NCI-H1092 treated with DMSO at 0.1 percent for 48 hours (cell line): ENCODE data around the gene KCNJ18.
"Not testable (repeated sequence)": the region's sequence is repeated elsewhere in the genome, so short reads cannot be mapped to it uniquely, and the experiment has no call there.

ENCODE experiments used
- DNase-seq: peaks from one replicate; lab custom pipeline; 2025; lab: John Stamatoyannopoulos, UW

Gene KCNJ18

GRCh38 chr17:21691883-21692703 lies at the start of gene KCNJ18:
Gene KCNJ18 (plus strand): TSS chr17:21692523. CDS start chr17:21702787, 10,264 bp downstream.
- not testable (repeated sequence) for DNase-seq

- not testable (repeated sequence) for DNase-seq
Observed at GRCh38 chr17:21648125-21648524, 44.2 kb upstream of the KCNJ18 start.

DNA sequence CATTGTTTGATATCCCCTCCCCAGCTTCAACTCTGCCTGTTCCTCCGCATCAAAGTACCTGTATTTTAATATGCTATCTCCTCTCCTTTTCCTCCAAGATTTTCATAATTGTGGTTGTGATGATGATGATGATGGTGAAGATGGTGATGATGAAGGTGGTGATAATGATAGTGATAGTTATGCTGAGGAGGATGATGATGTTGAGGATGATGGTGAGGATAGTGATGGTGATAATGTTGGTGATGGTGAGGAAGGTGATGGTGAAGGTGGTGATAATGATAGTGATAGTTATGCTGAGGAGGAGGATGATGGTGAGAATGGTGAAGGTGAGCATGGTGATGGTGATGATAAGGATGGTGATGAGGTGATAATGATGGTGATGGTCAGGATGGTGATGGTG lies 42.3 kb upstream of the KCNJ18 start:
- DNase-seq = not testable (repeated sequence)

DNA sequence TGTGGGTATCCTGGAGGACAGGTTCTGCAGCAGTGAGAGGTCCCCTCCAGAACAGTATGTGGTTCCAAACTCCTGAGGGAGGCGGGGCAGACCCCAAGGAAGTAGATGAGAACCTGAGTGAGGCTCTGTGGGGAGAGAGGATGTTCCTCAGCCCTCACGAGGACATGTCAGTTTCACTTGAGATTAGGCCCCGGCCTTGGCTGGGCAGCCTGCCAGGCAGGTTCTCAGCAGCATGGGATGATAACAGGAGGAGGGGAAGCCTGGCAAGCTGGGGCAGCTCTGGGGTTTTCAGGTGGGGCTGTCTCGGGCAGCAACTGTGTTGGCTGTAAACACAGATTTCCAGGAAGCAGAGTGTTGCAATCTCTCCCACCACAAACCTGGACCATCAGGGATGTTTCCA lies 40.3 kb upstream of the KCNJ18 start:
- DNase-seq = not testable (repeated sequence)

- DNase-seq = not testable (repeated sequence)
Observed at GRCh38 chr17:21653211-21653610, 39.1 kb upstream of the KCNJ18 start.

DNA sequence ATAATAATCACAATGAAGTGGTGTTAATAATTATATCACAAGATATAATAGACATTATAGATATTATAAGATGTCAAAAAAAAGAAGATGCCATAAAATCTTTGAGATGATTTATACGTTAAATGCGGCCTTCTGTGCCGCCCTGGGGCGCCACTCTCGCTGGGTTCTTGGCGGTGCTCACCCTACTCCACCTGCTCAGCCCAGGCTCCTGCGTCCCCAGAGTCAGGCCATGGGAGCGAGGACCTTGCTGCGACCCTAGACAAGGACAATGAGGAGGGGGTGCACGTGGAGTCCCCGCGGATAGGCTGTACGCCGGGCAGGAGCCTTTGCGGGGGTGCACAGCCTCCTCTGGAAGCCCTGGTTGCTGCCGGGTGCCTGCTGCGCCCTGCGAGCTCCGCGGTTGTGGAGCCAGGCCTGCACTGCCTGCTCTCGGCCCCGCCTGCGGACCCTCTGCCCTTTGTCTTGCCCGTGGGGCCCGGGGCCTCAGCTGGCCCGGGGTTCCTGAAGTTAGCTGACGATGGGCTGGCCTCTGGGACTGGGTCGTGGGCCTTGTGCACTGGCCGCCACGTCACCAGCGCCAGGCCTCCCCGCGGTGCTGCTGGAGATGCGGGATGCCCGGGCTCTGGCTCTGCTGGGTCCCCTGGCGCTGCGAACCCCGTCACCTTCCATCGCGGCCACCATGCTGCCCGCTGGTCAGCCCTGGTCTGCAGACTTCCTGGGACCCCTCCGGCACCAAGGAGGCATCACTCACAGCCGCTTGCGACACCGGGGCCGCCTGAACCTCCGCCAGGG lies 35.6 kb upstream of the KCNJ18 start:
- not testable (repeated sequence) for DNase-seq

DNA sequence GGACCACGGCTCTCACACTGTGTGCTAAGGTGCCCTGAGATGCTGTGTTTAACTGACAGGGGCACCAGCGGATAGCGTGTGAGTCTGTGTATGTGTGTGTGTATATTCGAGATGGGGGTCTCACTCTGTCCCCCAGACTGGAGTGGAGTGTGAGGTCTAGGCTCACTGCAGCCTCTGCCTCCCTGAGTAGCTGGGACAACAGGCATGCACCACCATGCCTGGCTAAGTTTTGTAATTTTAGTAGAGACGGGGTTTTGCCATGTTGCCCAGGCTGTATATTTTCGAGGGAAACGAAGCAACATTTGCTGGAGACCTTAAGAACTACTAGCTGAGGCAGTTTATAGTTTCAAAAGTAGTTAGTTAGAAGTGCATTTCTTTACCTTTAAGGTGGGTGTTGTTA lies 32.7 kb upstream of the KCNJ18 start:
- DNase-seq = not testable (repeated sequence)

DNA sequence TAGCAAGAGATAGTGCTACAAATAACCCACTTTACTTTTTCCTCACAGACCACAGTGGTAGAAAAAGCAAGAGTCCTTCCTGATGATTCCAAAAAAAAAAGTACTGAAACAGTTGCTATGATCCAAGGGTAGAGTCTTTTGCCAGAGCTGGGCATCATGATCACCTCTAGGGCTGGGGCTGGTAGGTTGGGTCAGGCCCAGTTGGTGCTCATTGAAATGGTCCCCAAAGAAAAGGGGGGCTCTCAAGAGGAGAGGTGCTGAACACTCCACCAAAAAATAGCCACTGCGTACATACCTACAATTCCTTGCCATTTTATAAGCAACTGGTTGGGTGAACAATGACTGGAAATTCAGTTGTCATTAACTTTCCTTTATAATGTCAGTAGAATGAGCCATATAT lies 30.9 kb upstream of the KCNJ18 start:
- DNase-seq = not testable (repeated sequence)

DNA sequence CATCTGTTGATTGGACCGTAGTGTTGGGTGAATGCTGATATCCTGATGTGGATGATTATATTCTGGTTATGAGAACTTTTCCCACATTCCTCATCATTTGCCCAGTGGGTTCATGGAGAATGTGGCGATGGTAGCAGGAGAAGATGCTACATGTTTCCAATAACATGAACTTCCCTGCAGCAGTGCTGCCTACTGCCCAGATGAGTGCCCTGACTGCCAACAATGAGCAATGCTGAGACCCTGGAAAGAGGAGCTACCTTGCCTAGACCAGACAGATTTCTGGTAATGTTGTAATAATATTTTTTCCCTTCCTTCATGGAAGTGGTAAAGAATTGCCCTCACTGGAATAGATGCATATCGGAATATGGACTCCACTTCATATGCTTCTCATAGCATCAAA lies 29.2 kb upstream of the KCNJ18 start:
- not testable (repeated sequence) for DNase-seq

DNA sequence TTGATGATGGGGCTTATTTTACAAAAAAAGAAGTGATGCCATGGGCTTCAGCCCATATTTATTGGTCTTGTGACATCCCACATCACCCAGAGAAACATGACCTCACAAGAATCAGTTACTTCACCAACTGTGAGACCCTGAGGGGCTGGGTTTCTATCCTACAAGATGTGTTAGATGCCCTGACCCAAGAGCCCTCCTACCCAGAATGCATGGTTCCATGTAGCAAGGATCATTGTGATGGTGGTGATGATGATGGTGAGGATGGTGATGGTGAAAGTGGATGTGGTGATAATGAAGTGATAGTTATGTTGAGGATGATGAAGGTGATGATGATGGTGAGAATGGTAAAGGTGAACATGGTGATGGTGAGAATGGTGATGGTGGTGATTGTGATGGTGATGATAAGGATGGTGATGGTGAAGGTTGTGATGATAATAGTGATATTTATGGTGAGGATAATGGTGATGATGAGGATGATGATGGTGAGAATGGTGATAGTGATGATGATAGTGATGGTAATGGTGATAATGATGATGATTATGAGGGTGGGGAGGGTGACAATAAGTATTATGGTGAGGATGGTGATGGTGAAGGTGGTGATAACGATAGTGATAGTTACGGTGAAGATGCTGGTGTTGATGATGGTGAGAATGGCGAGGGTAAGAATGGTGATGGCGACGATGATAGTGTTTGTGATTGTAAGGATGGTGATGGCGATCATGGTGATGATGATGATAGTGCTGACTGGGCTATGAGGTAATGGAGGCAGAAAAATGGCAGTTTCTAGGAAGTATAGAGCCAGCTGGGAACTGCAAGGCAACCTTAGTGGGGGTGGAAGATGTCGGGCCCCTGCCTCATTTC lies 28.5 kb upstream of the KCNJ18 start:
- not testable (repeated sequence) for DNase-seq

DNA sequence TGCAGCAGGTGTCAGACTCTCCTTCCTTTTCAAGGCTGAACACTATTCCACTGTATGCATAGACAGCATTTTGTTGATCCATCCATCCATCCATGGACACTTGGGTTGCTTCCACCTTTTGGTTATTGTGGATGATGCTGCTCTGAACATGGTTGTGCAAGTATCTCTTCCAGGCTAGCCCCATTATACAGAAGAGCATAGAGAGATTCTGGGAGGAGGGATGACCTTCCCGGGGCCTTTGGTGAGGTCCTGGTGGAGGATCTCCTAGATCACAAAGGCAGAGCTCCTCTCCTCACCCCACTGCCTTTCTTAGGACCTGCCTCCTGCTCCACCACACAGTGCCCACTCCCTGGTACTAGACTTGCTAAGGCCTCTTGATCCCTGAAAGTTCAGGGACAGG lies 27.2 kb upstream of the KCNJ18 start:
- not testable (repeated sequence) for DNase-seq

DNA sequence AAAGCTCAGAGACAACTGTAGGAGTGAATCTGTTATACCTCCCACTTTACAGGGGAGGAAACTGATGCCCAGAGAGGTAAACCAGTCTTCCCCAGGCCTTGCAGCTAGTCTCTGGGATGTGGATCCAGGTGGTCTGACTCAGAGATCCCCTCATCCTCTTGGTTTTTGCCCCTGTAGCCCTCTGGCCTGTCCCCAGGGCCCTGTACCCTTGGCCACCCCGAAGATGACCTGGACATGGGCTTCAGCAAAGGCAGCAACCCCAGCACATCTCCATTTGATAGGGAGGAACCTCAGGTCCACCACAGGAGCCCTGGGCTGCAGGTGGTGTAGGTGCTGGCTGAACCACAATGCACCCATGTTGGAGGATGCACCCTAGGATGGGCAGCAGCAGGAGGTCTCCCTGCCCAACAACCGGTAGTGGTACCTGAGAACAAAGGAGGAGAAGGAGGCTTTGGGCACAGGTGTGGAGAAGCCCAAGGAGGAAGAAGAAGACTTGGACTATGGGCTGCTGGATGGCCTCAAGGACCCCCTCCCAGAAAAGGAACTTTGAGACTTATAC lies 26.3 kb upstream of the KCNJ18 start:
- DNase-seq = not testable (repeated sequence)

DNA sequence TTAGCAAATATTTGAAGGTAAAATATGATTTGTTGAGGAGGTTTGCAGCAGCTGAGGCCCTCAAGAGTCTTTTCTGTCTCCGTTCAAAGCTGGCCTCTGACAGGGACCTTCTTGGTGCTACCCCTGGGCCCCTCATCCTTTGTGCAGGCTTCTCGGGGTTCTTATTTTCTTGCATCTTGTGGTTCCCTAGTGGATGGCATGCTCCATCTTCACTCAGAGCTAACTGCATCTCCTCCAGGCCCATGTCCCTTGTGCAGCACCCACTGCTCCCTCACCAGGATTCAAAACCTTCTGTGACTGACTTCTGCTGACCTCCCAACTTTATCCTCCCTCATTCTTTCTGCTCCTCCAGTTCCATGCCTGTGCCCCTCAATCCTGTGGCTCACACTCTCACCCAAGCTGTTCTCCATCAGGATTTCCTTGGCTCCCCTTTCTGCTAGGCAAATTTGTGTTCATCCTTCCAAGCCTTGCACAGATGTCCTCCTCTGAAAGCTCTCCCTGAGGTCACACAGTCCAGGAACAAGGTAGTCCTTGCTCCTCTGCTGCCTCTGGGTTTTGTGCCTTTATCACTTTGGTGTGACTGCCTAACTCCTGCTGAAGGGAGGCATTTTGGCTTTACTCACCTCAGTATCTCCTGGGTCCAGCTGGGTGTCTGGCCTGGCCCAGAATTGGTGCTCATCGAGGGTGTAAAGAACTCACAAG lies 25.5 kb upstream of the KCNJ18 start:
- not testable (repeated sequence) for DNase-seq

- not testable (repeated sequence) for DNase-seq
Observed at GRCh38 chr17:21667413-21668117, 24.8 kb upstream of the KCNJ18 start.

DNA sequence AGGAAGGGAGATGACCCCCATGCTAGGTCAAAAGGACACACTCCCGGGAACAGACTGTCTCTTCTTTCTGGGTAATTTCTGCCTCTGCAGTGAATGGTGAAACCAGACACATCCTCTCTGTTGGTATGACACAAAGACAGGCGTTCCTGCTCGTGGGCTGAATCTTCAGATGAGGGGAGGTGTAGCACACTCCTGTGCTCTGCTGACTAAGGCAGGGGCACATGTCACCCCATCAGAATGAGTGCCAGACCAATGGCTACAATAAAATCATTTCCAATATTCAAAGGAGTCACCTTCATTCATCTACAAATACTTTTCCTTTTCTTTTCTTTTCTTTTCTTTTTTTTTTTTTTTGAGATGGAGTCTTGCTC lies 24.2 kb upstream of the KCNJ18 start:
- DNase-seq = not testable (repeated sequence)

- not testable (repeated sequence) for DNase-seq
Observed at GRCh38 chr17:21668746-21669508, 23.4 kb upstream of the KCNJ18 start.

DNA sequence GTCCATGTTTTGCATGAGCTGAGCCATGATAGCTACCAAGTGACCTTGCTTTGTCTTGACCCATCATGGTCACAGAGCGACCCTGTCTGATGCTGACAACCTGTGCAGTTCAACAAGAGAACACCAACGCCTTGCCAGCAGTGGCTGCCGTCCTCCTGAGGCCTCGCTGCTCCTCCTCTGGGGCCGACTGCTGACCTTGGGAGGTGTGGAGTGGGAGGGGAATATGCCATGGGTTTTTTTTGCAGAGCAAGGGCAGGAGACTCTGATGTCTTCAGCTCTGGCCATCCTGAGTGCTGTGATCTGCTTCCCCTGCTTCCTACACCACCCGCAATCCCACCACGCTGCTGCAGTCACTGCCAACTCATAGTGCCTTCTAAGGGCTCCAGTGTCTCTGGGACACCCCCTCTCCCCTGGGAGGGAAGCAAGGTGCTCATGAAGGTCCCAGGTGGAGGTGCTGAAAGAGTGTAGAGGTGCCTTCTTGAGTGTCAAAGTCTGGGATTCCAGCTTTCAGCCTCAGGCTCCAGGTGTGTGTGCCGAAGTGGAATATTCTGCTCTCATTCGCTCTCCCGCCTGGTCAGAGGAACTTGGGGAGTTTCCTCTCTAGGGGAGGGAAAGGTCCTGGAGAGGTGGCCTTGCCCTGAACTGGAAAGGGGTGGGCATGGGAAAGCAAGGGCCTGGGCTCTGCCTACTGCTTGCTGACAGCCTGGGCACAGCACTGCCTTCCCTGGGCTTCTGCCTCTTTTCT lies 22.5 kb upstream of the KCNJ18 start:
- not testable (repeated sequence) for DNase-seq

- not testable (repeated sequence) for DNase-seq
Observed at GRCh38 chr17:21670361-21671155, 21.8 kb upstream of the KCNJ18 start.
